Measurements from ENCODE around the gene MGLL.

- no peak for TF ChIP-seq EZH2 (IDR thresholded peaks at IDR 0.05; ENCODE audit: borderline replicate concordance, low read depth, low read length, severe bottlenecking)
- no peak for TF ChIP-seq CTCF (IDR thresholded peaks at IDR 0.05; ENCODE audit: borderline replicate concordance, extremely low read depth, low read length, poor library complexity, severe bottlenecking)
These were observed 75.2 kb downstream of the MGLL start for GRCh38 chr3:127747066-127747465.
